Mesothelial cell of epicardium (in vitro differentiated cells): ENCODE results near the gene LIMCH1. TPM values are rescaled to one million over a fixed set of nuclear protein-coding genes. Genes with fewer than 3 reads are reported as not detected.

Source experiments
- DNase-seq, 2 experiments: peaks; one replicate each; pipeline ENCODE4 v3.0.0; 2021; ENCODE audit warnings: low spot score in 2 of 2; ENCODE audit not compliant: unreplicated experiment in 2 of 2
- H3K27ac Mint-ChIP-seq: 2 replicates; pipeline ENCODE4 v1.8.0; 2021; ENCODE audit warnings: mixed read lengths
- H3K27me3 Mint-ChIP-seq: 2 replicates; pipeline ENCODE4 v1.8.0; 2021; ENCODE audit warnings: low read depth, mixed read lengths
- H3K36me3 Mint-ChIP-seq: 2 replicates; pipeline ENCODE4 v1.8.0; 2021; ENCODE audit warnings: mixed read lengths
- H3K4me1 Mint-ChIP-seq: 2 replicates; pipeline ENCODE4 v1.8.0; 2021; ENCODE audit warnings: mixed read lengths
- H3K4me3 Mint-ChIP-seq: 2 replicates; pipeline ENCODE4 v1.8.0; 2021; ENCODE audit warnings: mild to moderate bottlenecking, moderate library complexity, mixed read lengths
- H3K9me3 Mint-ChIP-seq: 2 replicates; pipeline ENCODE4 v1.8.0; 2021; ENCODE audit warnings: mixed read lengths
- CTCF ChIP-seq: fragments of 200-600 bp; sonication (generic); IDR thresholded peaks from one replicate; pipeline ENCODE4 v1.5.0; 2021; ENCODE audit warnings: antibody characterized with exemption; ENCODE audit not compliant: unreplicated experiment
- total RNA-seq: library from RNA; stranded (reverse); gene quantifications from 3 replicates; pipeline ENCODE4 v1.2.1, GENCODE V29; 2021

The LIMCH1 gene
- total RNA-seq, 1 donor from 2014 or later = 66.8 TPM

- no peak overlapping the region for H3K27ac Mint-ChIP-seq
- H3K4me3 Mint-ChIP-seq = no peak overlapping the region
- H3K36me3 Mint-ChIP-seq = peaks cover 9% of the 10 kb centered on the region
- DNase-seq = no peak
- no peaks in the 10 kb centered on the region for H3K4me1 Mint-ChIP-seq
- no peaks in the 10 kb centered on the region for H3K9me3 Mint-ChIP-seq
- no peak for TF ChIP-seq CTCF
- no peaks in the 10 kb centered on the region for H3K27me3 Mint-ChIP-seq
Measured at GRCh38 chr4:41696131-41696530, 158.2 kb downstream of the LIMCH1 start.

- H3K9me3 Mint-ChIP-seq = no peaks in the 10 kb centered on the region
- no peaks in the 10 kb centered on the region for H3K4me1 Mint-ChIP-seq
- no peak for DNase-seq
- TF ChIP-seq CTCF = no peak
- peaks cover 4% of the 10 kb centered on the region for H3K27me3 Mint-ChIP-seq
- H3K4me3 Mint-ChIP-seq = no peak overlapping the region
- peaks cover 9% of the 10 kb centered on the region for H3K36me3 Mint-ChIP-seq
- H3K27ac Mint-ChIP-seq = no peak overlapping the region
Measured at GRCh38 chr4:41696763-41697162, 158.8 kb downstream of the LIMCH1 start.

- Mint-ChIP-seq H3K4me1 (no peaks in the 10 kb centered on the region), H3K27me3 (peaks cover 50% of the 10 kb centered on the region), H3K9me3 (peaks cover 3% of the 10 kb centered on the region), H3K4me3 (no peak overlapping the region), H3K27ac (no peak overlapping the region), H3K36me3 (peaks cover 9% of the 10 kb centered on the region)
- no peak for TF ChIP-seq CTCF
- DNase-seq = no peak
Measured at GRCh38 chr4:41701983-41702382, 164.0 kb downstream of the LIMCH1 start.

GRCh38 chr4:41702770-41703169, 164.8 kb downstream of the LIMCH1 start:
- Mint-ChIP-seq H3K4me1 (no peaks in the 10 kb centered on the region), H3K36me3 (peaks cover 6% of the 10 kb centered on the region), H3K4me3 (no peak overlapping the region), H3K27me3 (peaks cover 54% of the 10 kb centered on the region), H3K27ac (no peak overlapping the region), H3K9me3 (peaks cover 3% of the 10 kb centered on the region)
- no peak for TF ChIP-seq CTCF
- no peak for DNase-seq

- no peak for DNase-seq
Measured at GRCh38 chr4:41703785-41704184, 165.8 kb downstream of the LIMCH1 start.

More at GRCh38 chr4:41703785-41704184, 165.8 kb downstream of the LIMCH1 start:
- no peak for TF ChIP-seq CTCF
- H3K36me3 Mint-ChIP-seq = no peaks in the 10 kb centered on the region
- peaks cover 3% of the 10 kb centered on the region for H3K9me3 Mint-ChIP-seq
- no peaks in the 10 kb centered on the region for H3K4me1 Mint-ChIP-seq
- H3K27me3 Mint-ChIP-seq = peaks cover 60% of the 10 kb centered on the region
- no peak overlapping the region for H3K4me3 Mint-ChIP-seq
- H3K27ac Mint-ChIP-seq = no peak overlapping the region
